ENCODE measurements around the gene ANKRD66.

The ANKRD66 gene

GRCh38 chr6:46746696-46747095, at the start of gene ANKRD66:
ANKRD66 (plus strand) TSS chr6:46746933; CDS start chr6:46751949, 5,016 bp downstream.
- H3K4me3 ChIP-seq (ENCODE audit: low read depth, low read length), result no peak within 1 kb of the TSS
- TF ChIP-seq CTCF (IDR thresholded peaks at IDR 0.05; ENCODE audit: insufficient read depth, low read depth, low read length, missing control alignments), result no peak
- DNase-seq (ENCODE audit: low read depth), result no peak

- TF ChIP-seq CTCF (IDR thresholded peaks at IDR 0.05; ENCODE audit: insufficient read depth, low read depth, low read length, missing control alignments), result no peak
- no peak for DNase-seq (ENCODE audit: low read depth)
- H3K4me3 ChIP-seq (ENCODE audit: low read depth, low read length), result no peak overlapping the region
These were observed 46.8 kb upstream of the ANKRD66 start for GRCh38 chr6:46699970-46700369.

GRCh38 chr6:46704562-46704961, 42.2 kb upstream of the ANKRD66 start:
- no peak overlapping the region for H3K4me3 ChIP-seq (ENCODE audit: low read depth, low read length)
- no peak for TF ChIP-seq CTCF (IDR thresholded peaks at IDR 0.05; ENCODE audit: insufficient read depth, low read depth, low read length, missing control alignments)
- DNase-seq (ENCODE audit: low read depth), result no peak

- no peak overlapping the region for H3K4me3 ChIP-seq (ENCODE audit: low read depth, low read length)
- TF ChIP-seq CTCF (IDR thresholded peaks at IDR 0.05; ENCODE audit: insufficient read depth, low read depth, low read length, missing control alignments), result no peak
- DNase-seq (ENCODE audit: low read depth), result peak; percentile 20
These were observed 40.3 kb upstream of the ANKRD66 start for GRCh38 chr6:46706464-46706863.

GRCh38 chr6:46711491-46711890, 35.2 kb upstream of the ANKRD66 start:
- no peak overlapping the region for H3K4me3 ChIP-seq (ENCODE audit: low read depth, low read length)
- TF ChIP-seq CTCF (IDR thresholded peaks at IDR 0.05; ENCODE audit: insufficient read depth, low read depth, low read length, missing control alignments), result no peak
- DNase-seq (ENCODE audit: low read depth), result no peak

GRCh38 chr6:46715141-46715540, 31.6 kb upstream of the ANKRD66 start:
- TF ChIP-seq CTCF (IDR thresholded peaks at IDR 0.05; ENCODE audit: insufficient read depth, low read depth, low read length, missing control alignments), result no peak
- no peak overlapping the region for H3K4me3 ChIP-seq (ENCODE audit: low read depth, low read length)
- DNase-seq (ENCODE audit: low read depth), result no peak

- DNase-seq (ENCODE audit: low read depth), result no peak
- no peak overlapping the region for H3K4me3 ChIP-seq (ENCODE audit: low read depth, low read length)
- TF ChIP-seq CTCF (IDR thresholded peaks at IDR 0.05; ENCODE audit: insufficient read depth, low read depth, low read length, missing control alignments), result no peak
These were observed 27.6 kb upstream of the ANKRD66 start for GRCh38 chr6:46719099-46719498.
